K562 (cell line): Measurements from ENCODE around the gene IQUB. TPM values are rescaled to one million over a fixed set of nuclear protein-coding genes. Genes with fewer than 3 reads are reported as not detected.
"Not testable (repeated sequence)": the region's sequence is repeated elsewhere in the genome, so short reads cannot be mapped to it uniquely, and the experiment has no call there.

Source experiments
- ATAC-seq: fragments of 200-7000 bp; cut with Tn5 transposase; 3 replicates; pipeline ENCODE4 v1.9.1; 2020; ENCODE audit warnings: moderate library complexity
- BruUV-seq: library from RNA; stranded (reverse); fragments of 400-500 nt; replicated peaks from 2 replicates; lab custom pipeline; 2021; lab: Mats Ljungman, UMichigan
- CTCF ChIA-PET: fragments of 300-600 bp; formaldehyde crosslinking; extraction: SDS; loops from one replicate; lab custom pipeline; 2021; ENCODE audit warnings: low intra/inter-chr PET ratio; lab: Yijun Ruan, JAX
- POLR2A ChIA-PET: fragments of 300-600, 350-650 bp; sonication (Branson Sonifier 250); formaldehyde crosslinking; extraction: SDS; loops from one replicate; lab custom pipeline; 2021; ENCODE audit warnings: antibody characterized with exemption, inconsistent platforms; lab: Yijun Ruan, JAX
- DNase-seq, 4 experiments: peaks; one replicate each; pipeline versions ENCODE4 v3.0.0 to v3.0.0-alpha.2; 2011 to 2018; ENCODE audit warnings: low spot score in 3 of 4, mixed read lengths in 3 of 4; ENCODE audit errors: extremely low read depth in 1 of 4
- FAIRE-seq: peaks from 2 replicates; lab custom pipeline; 2011; peaks lifted over from hg19 to GRCh38; lab: Jason Lieb, UNC
- H2AFZ ChIP-seq: 2 replicates; pipeline ENCODE4 v1.6.0; 2011; ENCODE audit warnings: low read depth, low read length, control low read depth, inconsistent platforms
- H3K27ac ChIP-seq: fragments of 200-600 bp; 3 replicates; pipeline ENCODE4 v1.8.0; 2011; ENCODE audit warnings: low read depth, mild to moderate bottlenecking, control low read depth, inconsistent platforms, low read length, moderate library complexity, mixed read lengths; ENCODE audit errors: extremely low read depth
- H3K27me3 ChIP-seq, 2 experiments: fragments of 300-600 bp in 1 of 2; 2 replicates in 1 of 2; 3 replicates in 1 of 2; pipeline versions ENCODE4 v1.6.0 to v1.8.0; 2011; ENCODE audit warnings: inconsistent platforms in 2 of 2, low read length in 2 of 2, mild to moderate bottlenecking in 1 of 2, mixed read lengths in 1 of 2, moderate library complexity in 1 of 2; ENCODE audit not compliant: control insufficient read depth in 2 of 2, insufficient read depth in 2 of 2
- H3K36me3 ChIP-seq: fragments of 300-600 bp; 3 replicates; pipeline ENCODE4 v1.8.0; 2011; ENCODE audit warnings: mild to moderate bottlenecking, low read length, inconsistent platforms; ENCODE audit not compliant: control insufficient read depth, insufficient read depth
- H3K4me1 ChIP-seq, 2 experiments: fragments of 200-600 bp in 1 of 2; replicated peaks in 1 of 2; 2 replicates in 1 of 2; 3 replicates in 1 of 2; pipeline versions ENCODE4 v1.5.1 to v1.8.0; 2011; ENCODE audit warnings: inconsistent platforms in 2 of 2, low read length in 2 of 2, mild to moderate bottlenecking in 1 of 2, mixed read lengths in 1 of 2, moderate library complexity in 1 of 2; ENCODE audit not compliant: control insufficient read depth in 2 of 2, insufficient read depth in 2 of 2
- H3K4me2 ChIP-seq: 2 replicates; pipeline ENCODE4 v1.6.1; 2011; ENCODE audit warnings: low read length, control low read depth, inconsistent platforms, mixed read lengths; ENCODE audit not compliant: insufficient read depth
- H3K4me3 ChIP-seq: fragments of 200-600 bp; sonication (generic), shearing (Covaris generic); 2 replicates; pipeline ENCODE4 v1.5.1; 2016; ENCODE audit warnings: control low read depth, inconsistent platforms
- H3K79me2 ChIP-seq: fragments of 200-600 bp; 3 replicates; pipeline ENCODE4 v1.8.0; 2011; ENCODE audit warnings: low read length, inconsistent platforms; ENCODE audit not compliant: control insufficient read depth, insufficient read depth
- H3K9ac ChIP-seq, 2 experiments: 2 replicates each; pipeline versions ENCODE4 v1.6.0 to v1.6.1; 2011; ENCODE audit warnings: low read depth in 2 of 2, low read length in 2 of 2, control low read depth in 1 of 2, inconsistent platforms in 1 of 2, mild to moderate bottlenecking in 1 of 2, mixed read lengths in 1 of 2; ENCODE audit not compliant: insufficient read depth in 1 of 2
- H3K9me1 ChIP-seq: one replicate; pipeline ENCODE4 v1.6.0; 2011; ENCODE audit warnings: inconsistent platforms, mild to moderate bottlenecking, low read length, moderate library complexity; ENCODE audit not compliant: control insufficient read depth, insufficient read depth
- H3K9me3 ChIP-seq: replicated peaks from 2 replicates; pipeline ENCODE4 v1.5.1; 2011; ENCODE audit warnings: low read depth, low read length, inconsistent platforms; ENCODE audit not compliant: control insufficient read depth, insufficient read depth
- H4K20me1 ChIP-seq: replicated peaks from 2 replicates; pipeline ENCODE4 v1.6.1; 2011; ENCODE audit warnings: low read length, inconsistent platforms, mixed read lengths; ENCODE audit not compliant: control insufficient read depth, insufficient read depth
- ATF1 ChIP-seq, 2 experiments: fragments of 450-650 bp in 1 of 2; IDR thresholded peaks; 2 replicates each; pipeline ENCODE4 v1.6.1; 2016; ENCODE audit warnings: missing compliant biosample characterization in 1 of 2, missing genetic modification characterization in 1 of 2
- ERF ChIP-seq: fragments of 450-650 bp; formaldehyde crosslinking; IDR thresholded peaks from 2 replicates; pipeline ENCODE4 v1.4.0; 2020; ENCODE audit warnings: mild to moderate bottlenecking, mixed read lengths
- FIP1L1 ChIP-seq: fragments of 200-400 bp; formaldehyde crosslinking; IDR thresholded peaks from 2 replicates; pipeline ENCODE4 v1.6.1; 2018; ENCODE audit warnings: mild to moderate bottlenecking, low read depth, low read length; ENCODE audit not compliant: poor library complexity, severe bottlenecking
- GATAD2A ChIP-seq: fragments of 450-650 bp; IDR thresholded peaks from 2 replicates; pipeline ENCODE4 v1.6.1; 2017
- NCOR1 ChIP-seq: fragments of 450-650 bp; IDR thresholded peaks from 2 replicates; pipeline ENCODE4 v1.6.1; 2016; ENCODE audit warnings: mild to moderate bottlenecking, moderate library complexity
- POLR2A ChIP-seq: fragments of 450-650 bp; conservative IDR thresholded peaks from 2 replicates; pipeline ENCODE4 v1.6.1; 2016
- POLR2H ChIP-seq: IDR thresholded peaks from 2 replicates; pipeline ENCODE4 v1.6.1; 2016; ENCODE audit warnings: missing genetic modification characterization, low read depth, mild to moderate bottlenecking, control low read depth, missing compliant biosample characterization, moderate library complexity
- SMAD4 ChIP-seq: fragments of 250-450 bp; sonication (Bioruptor Pico); conservative IDR thresholded peaks from 2 replicates; pipeline ENCODE4 v1.8.0; 2021; ENCODE audit warnings: inconsistent platforms, mild to moderate bottlenecking, moderate library complexity
- STAT5A ChIP-seq: IDR thresholded peaks from 2 replicates; pipeline ENCODE4 v1.6.1; 2012; ENCODE audit warnings: low read length, inconsistent platforms, borderline replicate concordance
- TAL1 ChIP-seq: fragments of 450-650 bp; IDR thresholded peaks from 2 replicates; pipeline ENCODE4 v1.6.1; 2016; ENCODE audit warnings: mild to moderate bottlenecking
- VEZF1 ChIP-seq: fragments of 200-800 bp; sonication (Bioruptor generic); IDR thresholded peaks from 2 replicates; pipeline ENCODE4 v1.6.1; 2017; ENCODE audit warnings: missing genetic modification characterization, missing compliant biosample characterization
- WGBS: fragments of 100-300 bp; shearing (Covaris generic); methylation state at CpG from one replicate; pipeline ENCODE4 v1.1.6; 2016; ENCODE audit warnings: low coverage, mixed read lengths; ENCODE audit not compliant: insufficient coverage; ENCODE audit errors: missing lambda C conversion rate; 5-methylcytosine and 5-hydroxymethylcytosine counted together
- in situ Hi-C: fragments of 300-500 bp; cut with MboI; formaldehyde crosslinking; loops from 4 replicates; pipeline ENCODE4 v1.15.0; 2018; ENCODE audit warnings: inconsistent platforms, mixed read lengths
- intact Hi-C: fragments of 100-400 bp; cut with micrococcal nuclease; formaldehyde crosslinking; loops from 2 replicates; pipeline ENCODE4 v1.14.2; 2022
- polyA plus RNA-seq, 8 experiments: library from polyadenylated mRNA; depleted of rRNA in 4 of 8; stranded (reverse) in 5 of 8; unstranded in 3 of 8; fragments of >200 nt; fragmentation: Nextera tagmentation in 2 of 8; fragmentation: Illumina TruSeq in 1 of 8; extraction: Ambion mirVana in 2 of 8; extraction: Trizol in 1 of 8; gene quantifications; 2 replicates each; pipeline versions ENCODE4 v1.2.1 to v1.2.3, GENCODE V29; 2011 to 2014; ENCODE audit warnings: inconsistent platforms in 1 of 8, missing spikeins in 1 of 8
- total RNA-seq, 7 experiments: library from RNA; depleted of rRNA in 6 of 7; stranded (reverse); fragments of >200 nt in 6 of 7; fragmentation: Illumina TruSeq in 2 of 7; extraction: Trizol in 2 of 7; gene quantifications; 2 replicates each; pipeline versions ENCODE4 v1.2.1 to v1.2.3, GENCODE V29; 2011 to 2021; ENCODE audit warnings: low replicate concordance in 1 of 7
- TF ChIP-seq, protein P1 (sequence below), 2 experiments: fragments of 450-650 bp; conservative IDR thresholded peaks; 2 replicates each; pipeline ENCODE4 v1.6.1; 2017; ENCODE audit warnings: mild to moderate bottlenecking in 2 of 2, moderate library complexity in 2 of 2
- TF ChIP-seq, protein P2 (sequence below): fragments of 250-450 bp; sonication (Bioruptor Pico); IDR thresholded peaks from 2 replicates; pipeline ENCODE4 v1.4.0; 2020

Gene IQUB
- total and polyA plus RNA-seq, 9 of the 15 experiments (the other 6 are each of a cell fraction or from before 2014, with no cell fraction given) = 0.62 to 2.6 (median 1.4) TPM

- CTCF ChIA-PET; TF ChIP-seq ATF1 (CRISPR knock-in tag; IDR thresholded peaks at IDR 0.05): not testable (repeated sequence)
- peak overlapping the region; percentile 61 to 68 for H3K9ac ChIP-seq
- H3K4me3 ChIP-seq = peak overlapping the region; percentile 69
- TF ChIP-seq ATF1 (tag; IDR thresholded peaks at IDR 0.05) (peak; percentile 36; the same call in 1 of the 2 replicates), POLR2H (tag) (peak; percentile 62), POLR2A (peak; percentile 69), FIP1L1 (peak; percentile 42), GATAD2A (peak; percentile 61; the same call in 1 of the 2 replicates), SMAD4 (peak; percentile 97), TAL1 (peak; percentile 40; the same call in 1 of the 2 replicates), ERF (CRISPR knock-in tag) (0 out of 2 replicates have a peak, but pooled peaks have one; percentile 34), NCOR1 (peak; percentile 88), STAT5A (0 out of 2 replicates have a peak, but pooled peaks have one; percentile 7), VEZF1 (CRISPR knock-in tag) (peak; percentile 78)
- TF ChIP-seq, protein P1, sequence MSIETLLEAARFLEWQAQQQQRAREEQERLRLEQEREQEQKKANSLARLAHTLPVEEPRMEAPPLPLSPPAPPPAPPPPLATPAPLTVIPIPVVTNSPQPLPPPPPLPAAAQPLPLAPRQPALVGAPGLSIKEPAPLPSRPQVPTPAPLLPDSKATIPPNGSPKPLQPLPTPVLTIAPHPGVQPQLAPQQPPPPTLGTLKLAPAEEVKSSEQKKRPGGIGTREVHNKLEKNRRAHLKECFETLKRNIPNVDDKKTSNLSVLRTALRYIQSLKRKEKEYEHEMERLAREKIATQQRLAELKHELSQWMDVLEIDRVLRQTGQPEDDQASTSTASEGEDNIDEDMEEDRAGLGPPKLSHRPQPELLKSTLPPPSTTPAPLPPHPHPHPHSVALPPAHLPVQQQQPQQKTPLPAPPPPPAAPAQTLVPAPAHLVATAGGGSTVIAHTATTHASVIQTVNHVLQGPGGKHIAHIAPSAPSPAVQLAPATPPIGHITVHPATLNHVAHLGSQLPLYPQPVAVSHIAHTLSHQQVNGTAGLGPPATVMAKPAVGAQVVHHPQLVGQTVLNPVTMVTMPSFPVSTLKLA (conservative IDR thresholded peaks at IDR 0.05) = peak in 1 of 2 experiments; percentile 45; a peak in 2 of 4 replicates
- TF ChIP-seq, protein P2, sequence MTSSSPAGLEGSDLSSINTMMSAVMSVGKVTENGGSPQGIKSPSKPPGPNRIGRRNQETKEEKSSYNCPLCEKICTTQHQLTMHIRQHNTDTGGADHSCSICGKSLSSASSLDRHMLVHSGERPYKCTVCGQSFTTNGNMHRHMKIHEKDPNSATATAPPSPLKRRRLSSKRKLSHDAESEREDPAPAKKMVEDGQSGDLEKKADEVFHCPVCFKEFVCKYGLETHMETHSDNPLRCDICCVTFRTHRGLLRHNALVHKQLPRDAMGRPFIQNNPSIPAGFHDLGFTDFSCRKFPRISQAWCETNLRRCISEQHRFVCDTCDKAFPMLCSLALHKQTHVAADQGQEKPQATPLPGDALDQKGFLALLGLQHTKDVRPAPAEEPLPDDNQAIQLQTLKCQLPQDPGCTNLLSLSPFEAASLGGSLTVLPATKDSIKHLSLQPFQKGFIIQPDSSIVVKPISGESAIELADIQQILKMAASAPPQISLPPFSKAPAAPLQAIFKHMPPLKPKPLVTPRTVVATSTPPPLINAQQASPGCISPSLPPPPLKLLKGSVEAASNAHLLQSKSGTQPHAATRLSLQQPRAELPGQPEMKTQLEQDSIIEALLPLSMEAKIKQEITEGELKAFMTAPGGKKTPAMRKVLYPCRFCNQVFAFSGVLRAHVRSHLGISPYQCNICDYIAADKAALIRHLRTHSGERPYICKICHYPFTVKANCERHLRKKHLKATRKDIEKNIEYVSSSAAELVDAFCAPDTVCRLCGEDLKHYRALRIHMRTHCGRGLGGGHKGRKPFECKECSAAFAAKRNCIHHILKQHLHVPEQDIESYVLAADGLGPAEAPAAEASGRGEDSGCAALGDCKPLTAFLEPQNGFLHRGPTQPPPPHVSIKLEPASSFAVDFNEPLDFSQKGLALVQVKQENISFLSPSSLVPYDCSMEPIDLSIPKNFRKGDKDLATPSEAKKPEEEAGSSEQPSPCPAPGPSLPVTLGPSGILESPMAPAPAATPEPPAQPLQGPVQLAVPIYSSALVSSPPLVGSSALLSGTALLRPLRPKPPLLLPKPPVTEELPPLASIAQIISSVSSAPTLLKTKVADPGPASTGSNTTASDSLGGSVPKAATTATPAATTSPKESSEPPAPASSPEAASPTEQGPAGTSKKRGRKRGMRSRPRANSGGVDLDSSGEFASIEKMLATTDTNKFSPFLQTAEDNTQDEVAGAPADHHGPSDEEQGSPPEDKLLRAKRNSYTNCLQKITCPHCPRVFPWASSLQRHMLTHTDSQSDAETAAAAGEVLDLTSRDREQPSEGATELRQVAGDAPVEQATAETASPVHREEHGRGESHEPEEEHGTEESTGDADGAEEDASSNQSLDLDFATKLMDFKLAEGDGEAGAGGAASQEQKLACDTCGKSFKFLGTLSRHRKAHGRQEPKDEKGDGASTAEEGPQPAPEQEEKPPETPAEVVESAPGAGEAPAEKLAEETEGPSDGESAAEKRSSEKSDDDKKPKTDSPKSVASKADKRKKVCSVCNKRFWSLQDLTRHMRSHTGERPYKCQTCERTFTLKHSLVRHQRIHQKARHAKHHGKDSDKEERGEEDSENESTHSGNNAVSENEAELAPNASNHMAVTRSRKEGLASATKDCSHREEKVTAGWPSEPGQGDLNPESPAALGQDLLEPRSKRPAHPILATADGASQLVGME (CRISPR knock-in tag) = peak; percentile 85
These were observed 1.4 kb downstream of the IQUB start for GRCh38 chr7:123532788-123533552.

More at GRCh38 chr7:123532788-123533552, 1.4 kb downstream of the IQUB start:
- H4K20me1 ChIP-seq, BruUV-seq, H3K9me3 ChIP-seq, POLR2A ChIA-PET, intact Hi-C loops, H3K27me3 ChIP-seq, in situ Hi-C loops, H3K36me3 ChIP-seq, H3K9me1 ChIP-seq: not testable (repeated sequence)
- Histone ChIP-seq H3K4me1 (peaks cover 9 to 24% of the 10 kb centered on the region in 2 experiments), H2AFZ (peak overlapping the region; percentile 61), H3K27ac (peak overlapping the region; percentile 74), H3K4me2 (peak overlapping the region; percentile 74), H3K79me2 (peaks cover 14% of the 10 kb centered on the region; the same call in 2 of the 3 replicates)
- peak; percentile 77 for ATAC-seq
- FAIRE-seq = peak; percentile 93
- 0% methylated on average over 9 of the region's 33 CpGs for WGBS
- peak in 1 of 4 experiments; percentile 89 for DNase-seq
